Measurements from ENCODE around the gene KRTAP5-5.
"Not testable (repeated sequence)": the region's sequence is repeated elsewhere in the genome, so short reads cannot be mapped to it uniquely, and the experiment has no call there.

KRTAP5-5 gene

GRCh38 chr11:1629326-1630185, at the start of gene KRTAP5-5:
Gene KRTAP5-5, plus strand, starts transcription at chr11:1629775. Its CDS starts 66 bp downstream, at chr11:1629841.
- no peak for DNase-seq (ENCODE audit: low read depth)
- no peak for TF ChIP-seq CTCF (IDR thresholded peaks at IDR 0.05; ENCODE audit: insufficient read depth, low read depth, low read length, missing control alignments)
- no peak within 1 kb of the TSS for H3K4me3 ChIP-seq (ENCODE audit: low read depth, low read length)

- no peak overlapping the region for H3K4me3 ChIP-seq (ENCODE audit: low read depth, low read length)
- no peak for DNase-seq (ENCODE audit: low read depth)
- no peak for TF ChIP-seq CTCF (IDR thresholded peaks at IDR 0.05; ENCODE audit: insufficient read depth, low read depth, low read length, missing control alignments)
Observed at GRCh38 chr11:1581976-1582375, 47.6 kb upstream of the KRTAP5-5 start.

- not testable (repeated sequence) for H3K4me3 ChIP-seq (ENCODE audit: low read depth, low read length); DNase-seq (ENCODE audit: low read depth)
Observed at GRCh38 chr11:1582909-1583308, 46.7 kb upstream of the KRTAP5-5 start.

- H3K4me3 ChIP-seq (ENCODE audit: low read depth, low read length); DNase-seq (ENCODE audit: low read depth): not testable (repeated sequence)
Observed at GRCh38 chr11:1584661-1585370, 44.8 kb upstream of the KRTAP5-5 start, which contains the start of gene KRTAP5-1. Gene KRTAP5-1, minus strand, starts transcription at chr11:1585283. Its CDS starts 34 bp downstream, at chr11:1585249.

- H3K4me3 ChIP-seq (ENCODE audit: low read depth, low read length): no peak overlapping the region
- TF ChIP-seq CTCF (IDR thresholded peaks at IDR 0.05; ENCODE audit: insufficient read depth, low read depth, low read length, missing control alignments): no peak
- DNase-seq (ENCODE audit: low read depth): no peak
Observed at GRCh38 chr11:1586699-1587098, 42.9 kb upstream of the KRTAP5-5 start.

GRCh38 chr11:1589191-1589963, 40.2 kb upstream of the KRTAP5-5 start:
- not testable (repeated sequence) for H3K4me3 ChIP-seq (ENCODE audit: low read depth, low read length)
- DNase-seq (ENCODE audit: low read depth): peak; percentile 39

GRCh38 chr11:1589996-1590395, 39.6 kb upstream of the KRTAP5-5 start:
- no peak overlapping the region for H3K4me3 ChIP-seq (ENCODE audit: low read depth, low read length)
- DNase-seq (ENCODE audit: low read depth): no peak
- TF ChIP-seq CTCF (IDR thresholded peaks at IDR 0.05; ENCODE audit: insufficient read depth, low read depth, low read length, missing control alignments): no peak

GRCh38 chr11:1592628-1593027, 36.9 kb upstream of the KRTAP5-5 start:
- no peak for TF ChIP-seq CTCF (IDR thresholded peaks at IDR 0.05; ENCODE audit: insufficient read depth, low read depth, low read length, missing control alignments)
- no peak overlapping the region for H3K4me3 ChIP-seq (ENCODE audit: low read depth, low read length)
- DNase-seq (ENCODE audit: low read depth): no peak

- DNase-seq (ENCODE audit: low read depth); H3K4me3 ChIP-seq (ENCODE audit: low read depth, low read length): not testable (repeated sequence)
Observed at GRCh38 chr11:1595994-1596575, 33.5 kb upstream of the KRTAP5-5 start.

- DNase-seq (ENCODE audit: low read depth); H3K4me3 ChIP-seq (ENCODE audit: low read depth, low read length): not testable (repeated sequence)
Observed at GRCh38 chr11:1596576-1597121, 32.9 kb upstream of the KRTAP5-5 start.

Data from GM12865 (cell line).